Fibroblast of gingiva (primary cell): Measurements from ENCODE around the gene ABHD4.
A peak's percentile ranks its signal among the peaks of the same experiment; 100 is the strongest.
"Not testable (repeated sequence)": the region's sequence is repeated elsewhere in the genome, so short reads cannot be mapped to it uniquely, and the experiment has no call there.

Experiments used
- DNase-seq: peaks from one replicate; pipeline ENCODE4 v3.0.0-alpha.2; 2011; ENCODE audit warnings: low read depth

ABHD4 gene

GRCh38 chr14:22589096-22589839 lies 8.8 kb upstream of the ABHD4 start, which contains the start of gene DAD1:
TSS of gene DAD1 (minus strand) at chr14:22589224. CDS start at chr14:22589157, 67 bp downstream.
- peak; percentile 99 for DNase-seq

DNA sequence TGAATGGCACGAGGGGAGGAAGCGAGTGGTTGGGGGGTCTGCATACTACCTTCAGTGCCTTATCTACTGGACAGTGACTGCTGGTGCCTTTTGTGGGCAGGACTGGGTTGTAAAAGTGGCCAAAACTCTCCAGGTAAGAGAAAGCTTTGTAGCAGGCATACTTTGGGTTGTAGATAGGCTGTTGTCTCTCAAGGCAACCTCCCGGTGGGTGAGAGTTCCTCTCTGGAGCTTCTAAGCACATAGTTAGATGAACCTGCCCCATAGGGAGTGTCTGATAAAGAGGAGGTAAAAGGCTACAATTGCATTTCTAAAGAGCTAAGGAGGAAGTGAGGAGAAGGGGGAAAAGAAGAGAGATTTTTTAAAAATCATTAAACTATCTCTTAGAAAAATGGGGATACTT lies 4.9 kb upstream of the ABHD4 start:
- no peak for DNase-seq

DNA sequence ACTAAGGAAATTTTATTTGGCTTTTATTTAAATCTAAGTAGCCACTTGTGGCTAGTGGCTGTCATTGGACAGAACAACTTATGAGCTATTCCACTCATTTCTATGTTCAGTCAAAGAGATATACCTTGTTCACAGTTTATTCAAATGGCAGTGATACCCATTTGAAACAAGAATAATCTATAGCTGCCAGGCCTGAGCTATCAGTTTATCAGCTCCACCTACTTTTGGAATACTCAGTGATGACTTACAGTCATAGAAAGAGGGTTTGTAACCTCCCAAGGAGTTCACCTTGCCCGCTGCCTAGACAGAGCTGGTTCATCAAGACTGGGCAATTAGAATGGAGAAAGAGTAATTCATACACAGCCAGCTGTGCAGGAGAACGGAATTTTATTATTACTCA lies 4.5 kb upstream of the ABHD4 start:
- DNase-seq, result no peak

DNA sequence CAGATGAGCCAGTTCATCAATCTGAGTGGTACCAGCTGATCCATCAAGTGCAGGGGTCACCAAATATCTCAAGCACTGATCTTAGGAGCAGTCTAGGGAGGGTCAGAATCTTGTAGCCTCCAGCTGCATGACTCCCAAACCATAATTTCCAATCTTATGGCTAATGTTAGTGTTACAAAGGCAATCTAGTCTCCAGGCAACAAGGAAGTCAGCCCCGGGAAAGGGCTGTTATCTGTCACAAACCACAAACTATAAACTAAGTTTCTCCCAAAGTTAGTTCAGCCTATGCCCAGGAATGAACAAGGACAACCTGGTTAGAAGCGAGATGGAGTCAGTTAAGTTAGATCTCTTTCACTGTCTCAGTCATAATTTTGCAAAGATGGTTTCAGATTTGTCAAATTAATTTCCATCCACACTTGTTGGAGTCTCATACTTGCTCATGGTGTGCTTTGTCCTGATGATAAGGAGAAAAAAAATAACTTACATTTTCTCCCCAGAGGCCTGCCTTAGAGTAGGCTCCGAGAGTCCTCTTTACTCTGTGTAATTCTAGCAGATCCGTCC lies 3.9 kb upstream of the ABHD4 start:
- DNase-seq, result no peak

GRCh38 chr14:22596354-22596879 lies 1.7 kb upstream of the ABHD4 start:
- no peak for DNase-seq

GRCh38 chr14:22597265-22597664 lies 835 bp upstream of the ABHD4 start:
- DNase-seq, result no peak

- no peak for DNase-seq
Measured at GRCh38 chr14:22597771-22598098, 365 bp upstream of the ABHD4 start.

DNA sequence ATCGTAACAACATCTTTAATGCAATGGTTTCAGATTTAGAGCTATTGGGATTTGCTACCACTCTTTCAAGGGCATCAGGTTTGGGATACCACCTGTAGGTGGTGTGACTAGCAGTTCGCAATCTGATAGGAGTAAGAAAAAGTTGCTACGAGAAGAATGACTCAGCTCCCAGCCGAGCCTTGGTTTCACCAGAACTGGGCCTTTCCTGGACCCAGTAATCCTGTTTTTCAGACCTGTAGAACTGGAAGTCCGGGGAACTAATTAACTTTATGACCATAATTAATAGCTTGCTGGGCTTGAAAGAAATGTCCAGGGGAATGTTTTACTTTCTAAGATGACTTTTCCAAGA lies 770 bp downstream of the ABHD4 start:
- peak; percentile 60 for DNase-seq

DNA sequence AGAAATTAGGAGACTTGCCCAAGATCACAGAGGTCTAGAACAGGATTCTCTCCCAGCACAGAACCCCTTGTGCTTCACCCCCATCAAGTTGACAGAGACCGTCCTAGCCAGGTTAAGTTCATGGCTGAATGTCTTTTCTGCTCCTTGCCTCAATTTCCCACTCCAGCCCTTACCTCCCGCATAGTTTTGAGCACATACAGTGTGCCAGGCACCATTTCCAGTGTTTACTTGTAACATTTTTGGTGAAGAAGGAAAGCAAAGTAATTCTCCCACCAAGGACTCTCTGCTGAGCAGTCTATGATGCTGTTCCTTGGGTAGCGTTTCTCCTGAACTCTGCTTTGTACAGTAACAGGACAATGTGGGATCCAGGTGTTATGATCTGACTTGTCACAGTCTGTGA lies 1.2 kb downstream of the ABHD4 start:
- DNase-seq, result no peak

DNA sequence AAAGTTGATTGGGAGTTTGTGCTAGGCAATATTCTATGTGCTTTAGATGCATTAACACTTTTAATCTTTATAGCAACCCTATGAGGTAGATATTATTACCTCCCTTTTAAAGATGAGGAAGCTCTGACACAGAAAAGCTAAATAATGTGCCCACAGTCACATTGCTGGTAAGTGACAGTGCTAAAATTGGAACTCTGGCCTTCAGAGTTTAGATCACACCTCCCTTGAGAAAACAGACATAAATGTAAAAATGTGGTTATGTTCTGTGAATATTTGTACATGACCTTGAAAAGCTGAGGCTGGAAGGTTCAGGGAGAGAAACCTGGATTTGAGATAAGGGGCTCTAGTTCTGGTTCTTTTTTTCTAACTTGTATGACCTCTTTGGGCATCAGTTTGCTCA lies 1.9 kb downstream of the ABHD4 start:
- DNase-seq, result no peak

DNA sequence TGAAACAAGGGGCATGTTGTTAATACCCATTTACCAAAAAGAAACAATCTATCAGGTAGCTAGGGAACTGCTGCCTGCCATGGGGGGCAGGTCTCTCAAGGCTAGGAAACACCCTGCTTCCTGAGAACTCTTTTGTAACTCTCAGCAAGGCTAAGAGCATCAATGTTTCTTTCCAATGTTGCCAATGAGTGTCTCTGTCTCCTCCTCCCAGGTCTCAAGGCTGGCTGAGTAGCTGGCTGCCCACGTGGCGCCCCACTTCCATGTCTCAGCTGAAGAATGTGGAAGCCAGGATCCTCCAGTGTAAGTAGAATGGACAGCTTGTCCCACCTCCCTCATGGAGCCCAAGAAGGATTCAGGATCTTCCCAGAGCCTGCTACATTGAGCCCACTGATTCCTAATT lies 3.4 kb downstream of the ABHD4 start:
- DNase-seq, result no peak

GRCh38 chr14:22601996-22602395 lies 3.9 kb downstream of the ABHD4 start:
- no peak for DNase-seq

GRCh38 chr14:22602862-22603261 lies 4.8 kb downstream of the ABHD4 start:
- no peak for DNase-seq

GRCh38 chr14:22606380-22606779 lies 8.3 kb downstream of the ABHD4 start:
- DNase-seq, result no peak

- DNase-seq, result no peak
Measured at GRCh38 chr14:22607291-22607690, 9.2 kb downstream of the ABHD4 start.

- DNase-seq, result peak; percentile 69
Measured at GRCh38 chr14:22610931-22611330, 12.8 kb downstream of the ABHD4 start.

DNA sequence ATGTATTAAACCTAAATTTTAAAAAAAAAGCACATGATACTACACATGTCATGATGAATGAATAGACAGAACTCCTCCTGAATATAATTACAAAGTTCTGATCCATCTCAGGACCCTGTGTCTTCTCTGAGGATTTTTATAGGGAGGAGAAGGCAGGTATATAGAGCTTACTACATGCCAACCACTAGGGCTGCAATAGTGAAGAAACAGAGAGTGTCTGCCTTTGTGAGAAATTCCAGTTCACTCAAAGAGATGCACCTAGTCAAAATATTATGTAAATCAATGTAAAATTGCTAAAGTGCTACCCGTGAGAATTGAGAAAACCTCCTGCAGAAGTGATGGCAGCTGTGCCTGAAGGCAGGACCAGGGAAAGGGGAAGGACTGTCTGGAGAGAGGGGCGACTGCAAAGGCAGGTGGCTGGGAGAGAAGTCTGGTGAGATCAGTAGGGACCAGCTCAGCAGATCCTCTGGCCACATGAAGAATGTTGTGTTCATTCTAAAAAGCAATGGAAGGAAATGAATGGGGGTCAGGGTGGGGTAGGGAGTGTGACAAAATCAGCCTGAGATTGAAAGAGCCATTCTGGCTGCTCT lies 15.1 kb downstream of the ABHD4 start:
- DNase-seq, result no peak

DNA sequence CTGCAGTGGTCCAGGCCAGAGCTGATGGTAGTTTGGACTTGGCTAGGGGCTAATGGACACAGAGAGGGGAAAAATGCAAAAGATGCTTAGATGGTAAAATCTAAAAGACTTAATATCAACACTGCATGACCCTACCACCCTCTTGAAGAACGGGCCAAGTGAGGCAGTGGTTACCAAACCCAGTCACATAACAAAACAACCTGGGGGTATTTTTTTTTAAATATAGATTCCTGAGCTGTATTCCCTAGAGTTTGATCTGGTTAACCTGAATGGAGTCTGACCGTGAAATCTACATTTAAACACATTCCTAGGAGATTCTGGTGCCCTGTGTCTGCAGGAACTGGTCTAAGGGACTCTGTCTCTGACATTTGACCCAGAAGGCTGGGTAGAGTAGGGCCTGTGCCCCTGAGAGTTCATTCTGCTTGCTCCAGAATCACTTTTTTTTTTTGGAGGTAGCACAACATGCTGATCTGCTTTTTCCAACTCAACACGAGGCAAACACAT lies 15.7 kb downstream of the ABHD4 start:
- DNase-seq, result no peak

GRCh38 chr14:22614240-22614799 lies 16.2 kb downstream of the ABHD4 start:
- peak; percentile 61 for DNase-seq

DNA sequence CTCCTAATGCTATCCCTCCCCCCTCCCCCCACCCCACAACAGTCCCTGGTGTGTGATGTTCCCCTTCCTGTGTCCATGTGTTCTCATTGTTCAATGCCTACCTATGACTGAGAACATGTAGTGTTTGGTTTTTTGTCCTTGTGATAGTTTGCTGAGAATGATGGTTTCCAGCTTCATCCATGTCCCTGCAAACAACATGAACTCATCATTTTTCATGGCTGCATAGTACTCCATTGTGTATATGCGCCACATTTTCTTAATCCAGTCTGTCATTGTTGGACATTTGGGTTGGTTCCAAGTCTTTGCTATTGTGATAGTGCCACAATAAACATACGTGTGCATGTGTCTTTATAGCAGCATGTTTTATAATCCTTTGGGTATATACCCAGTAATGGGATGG lies 17.7 kb downstream of the ABHD4 start:
- not testable (repeated sequence) for DNase-seq

- DNase-seq, result peak; percentile 54
Measured at GRCh38 chr14:22622255-22622654, 24.2 kb downstream of the ABHD4 start.

GRCh38 chr14:22623047-22623446 lies 24.9 kb downstream of the ABHD4 start:
- DNase-seq, result no peak

- no peak for DNase-seq
Measured at GRCh38 chr14:22626590-22626989, 28.5 kb downstream of the ABHD4 start.
